ENCODE results near the gene SARS1. TPM values are rescaled to one million over a fixed set of nuclear protein-coding genes. Genes with fewer than 3 reads are reported as not detected.

Gene SARS1
- total and polyA plus RNA-seq, 4 donors, result 118 to 212 (median 147) TPM

- peaks cover 0 to 8% (median 2%) of the 10 kb centered on the region in 5 donors for H3K4me1 ChIP-seq (ENCODE audit: control insufficient read depth in 5 of 5, insufficient read depth in 5 of 5, low read length in 5 of 5)
- H3K4me3 ChIP-seq, result no peak overlapping the region
- H3K9ac ChIP-seq (ENCODE audit: insufficient read depth in 1 of 2, low read length in 2 of 2), result no peak overlapping the region
- no peaks in the 10 kb centered on the region for H3K9me3 ChIP-seq (ENCODE audit: control insufficient read depth in 4 of 4, insufficient read depth in 3 of 4, low read length in 3 of 4)
- ATAC-seq (ENCODE audit: insufficient read depth, low FRiP score) (no peak), DNase-seq (no peak)
- peaks cover 0 to 6% (median 2%) of the 10 kb centered on the region in 4 donors for H3K36me3 ChIP-seq (ENCODE audit: control insufficient read depth in 4 of 4, insufficient read depth in 4 of 4, low read length in 4 of 4)
- TF ChIP-seq CTCF (IDR thresholded peaks at IDR 0.05; ENCODE audit: control extremely low read depth, extremely low read depth), result no peak
- WGBS, 2 donors, result 70 to 82% methylated on average over 7 of the region's 7 CpGs
- H3K27ac ChIP-seq (ENCODE audit: low read depth in 1 of 2, low read length in 1 of 2), result no peak overlapping the region
- no peaks in the 10 kb centered on the region for H3K27me3 ChIP-seq (ENCODE audit: control insufficient read depth in 3 of 3, insufficient read depth in 3 of 3, low read length in 2 of 3)
These were observed 46.2 kb downstream of the SARS1 start for GRCh38 chr1:109259674-109260557.

- Histone ChIP-seq H3K9ac (ENCODE audit: insufficient read depth in 1 of 2, low read length in 2 of 2) (no peak overlapping the region), H3K27me3 (ENCODE audit: control insufficient read depth in 3 of 3, insufficient read depth in 3 of 3, low read length in 2 of 3) (no peaks in the 10 kb centered on the region), H3K27ac (ENCODE audit: low read depth in 1 of 2, low read length in 1 of 2) (no peak overlapping the region), H3K9me3 (ENCODE audit: control insufficient read depth in 4 of 4, insufficient read depth in 3 of 4, low read length in 3 of 4) (no peaks in the 10 kb centered on the region), H3K4me1 (ENCODE audit: control insufficient read depth in 5 of 5, insufficient read depth in 5 of 5, low read length in 5 of 5) (peaks cover 0 to 2% (median 0%) of the 10 kb centered on the region in 5 donors), H3K36me3 (ENCODE audit: control insufficient read depth in 4 of 4, insufficient read depth in 4 of 4, low read length in 4 of 4) (peaks cover 0 to 6% (median 2%) of the 10 kb centered on the region in 4 donors), H3K4me3 (no peak overlapping the region)
- no peak for TF ChIP-seq CTCF (IDR thresholded peaks at IDR 0.05; ENCODE audit: control extremely low read depth, extremely low read depth)
- 91 to 95% methylated on average over 16 of the region's 16 CpGs for WGBS, 2 donors
- DNase-seq (no peak), ATAC-seq (ENCODE audit: insufficient read depth, low FRiP score) (no peak)
These were observed 47.3 kb downstream of the SARS1 start for GRCh38 chr1:109261006-109261405.

GRCh38 chr1:109261578-109261977 lies 47.9 kb downstream of the SARS1 start:
- DNase-seq (no peak), ATAC-seq (ENCODE audit: insufficient read depth, low FRiP score) (no peak)
- no peaks in the 10 kb centered on the region for H3K27me3 ChIP-seq (ENCODE audit: control insufficient read depth in 3 of 3, insufficient read depth in 3 of 3, low read length in 2 of 3)
- H3K27ac ChIP-seq (ENCODE audit: low read depth in 1 of 2, low read length in 1 of 2), result no peak overlapping the region
- peaks cover 0 to 6% (median 2%) of the 10 kb centered on the region in 4 donors for H3K36me3 ChIP-seq (ENCODE audit: control insufficient read depth in 4 of 4, insufficient read depth in 4 of 4, low read length in 4 of 4)
- H3K9me3 ChIP-seq (ENCODE audit: control insufficient read depth in 4 of 4, insufficient read depth in 3 of 4, low read length in 3 of 4), result no peaks in the 10 kb centered on the region
- peaks cover 0 to 2% (median 0%) of the 10 kb centered on the region in 5 donors for H3K4me1 ChIP-seq (ENCODE audit: control insufficient read depth in 5 of 5, insufficient read depth in 5 of 5, low read length in 5 of 5)
- H3K9ac ChIP-seq (ENCODE audit: insufficient read depth in 1 of 2, low read length in 2 of 2), result no peak overlapping the region
- no peak overlapping the region for H3K4me3 ChIP-seq
- 92 to 94% methylated on average over 6 of the region's 6 CpGs for WGBS, 2 donors
- TF ChIP-seq CTCF (IDR thresholded peaks at IDR 0.05; ENCODE audit: control extremely low read depth, extremely low read depth), result no peak
